ENCODE data around the gene ZFHX2. TPM values are rescaled to one million over a fixed set of nuclear protein-coding genes. Genes with fewer than 3 reads are reported as not detected.

Gene ZFHX2
- total RNA-seq, 1 donor, result under 0.01 TPM

DNA sequence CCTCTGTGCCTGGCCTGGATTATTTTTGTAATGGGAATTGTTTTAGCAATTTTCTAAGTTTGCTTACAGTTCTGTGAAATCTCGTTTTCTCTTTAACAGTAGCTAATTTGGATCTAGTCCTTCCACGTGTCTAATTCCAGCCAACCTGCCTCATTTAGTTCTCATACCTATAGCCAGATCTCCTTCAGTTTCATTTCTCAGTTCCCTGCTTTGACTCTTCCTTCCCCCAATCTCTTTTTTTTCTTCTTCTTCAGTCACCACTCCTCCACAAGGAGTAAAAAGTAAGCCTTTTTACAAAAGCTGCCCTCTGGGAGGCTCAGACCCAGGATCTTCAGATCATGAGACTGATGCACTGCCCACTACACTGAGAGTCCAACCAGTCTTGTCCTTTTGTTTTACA lies 6.0 kb upstream of the ZFHX2 start:
- DNase-seq (ENCODE audit: low read depth), result no peak
- H3K4me3 ChIP-seq (ENCODE audit: low read depth, low read length), result no peak overlapping the region
- TF ChIP-seq, protein P1, sequence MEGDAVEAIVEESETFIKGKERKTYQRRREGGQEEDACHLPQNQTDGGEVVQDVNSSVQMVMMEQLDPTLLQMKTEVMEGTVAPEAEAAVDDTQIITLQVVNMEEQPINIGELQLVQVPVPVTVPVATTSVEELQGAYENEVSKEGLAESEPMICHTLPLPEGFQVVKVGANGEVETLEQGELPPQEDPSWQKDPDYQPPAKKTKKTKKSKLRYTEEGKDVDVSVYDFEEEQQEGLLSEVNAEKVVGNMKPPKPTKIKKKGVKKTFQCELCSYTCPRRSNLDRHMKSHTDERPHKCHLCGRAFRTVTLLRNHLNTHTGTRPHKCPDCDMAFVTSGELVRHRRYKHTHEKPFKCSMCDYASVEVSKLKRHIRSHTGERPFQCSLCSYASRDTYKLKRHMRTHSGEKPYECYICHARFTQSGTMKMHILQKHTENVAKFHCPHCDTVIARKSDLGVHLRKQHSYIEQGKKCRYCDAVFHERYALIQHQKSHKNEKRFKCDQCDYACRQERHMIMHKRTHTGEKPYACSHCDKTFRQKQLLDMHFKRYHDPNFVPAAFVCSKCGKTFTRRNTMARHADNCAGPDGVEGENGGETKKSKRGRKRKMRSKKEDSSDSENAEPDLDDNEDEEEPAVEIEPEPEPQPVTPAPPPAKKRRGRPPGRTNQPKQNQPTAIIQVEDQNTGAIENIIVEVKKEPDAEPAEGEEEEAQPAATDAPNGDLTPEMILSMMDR (IDR thresholded peaks at IDR 0.05; ENCODE audit: insufficient read depth, low read depth, low read length), result no peak

DNA sequence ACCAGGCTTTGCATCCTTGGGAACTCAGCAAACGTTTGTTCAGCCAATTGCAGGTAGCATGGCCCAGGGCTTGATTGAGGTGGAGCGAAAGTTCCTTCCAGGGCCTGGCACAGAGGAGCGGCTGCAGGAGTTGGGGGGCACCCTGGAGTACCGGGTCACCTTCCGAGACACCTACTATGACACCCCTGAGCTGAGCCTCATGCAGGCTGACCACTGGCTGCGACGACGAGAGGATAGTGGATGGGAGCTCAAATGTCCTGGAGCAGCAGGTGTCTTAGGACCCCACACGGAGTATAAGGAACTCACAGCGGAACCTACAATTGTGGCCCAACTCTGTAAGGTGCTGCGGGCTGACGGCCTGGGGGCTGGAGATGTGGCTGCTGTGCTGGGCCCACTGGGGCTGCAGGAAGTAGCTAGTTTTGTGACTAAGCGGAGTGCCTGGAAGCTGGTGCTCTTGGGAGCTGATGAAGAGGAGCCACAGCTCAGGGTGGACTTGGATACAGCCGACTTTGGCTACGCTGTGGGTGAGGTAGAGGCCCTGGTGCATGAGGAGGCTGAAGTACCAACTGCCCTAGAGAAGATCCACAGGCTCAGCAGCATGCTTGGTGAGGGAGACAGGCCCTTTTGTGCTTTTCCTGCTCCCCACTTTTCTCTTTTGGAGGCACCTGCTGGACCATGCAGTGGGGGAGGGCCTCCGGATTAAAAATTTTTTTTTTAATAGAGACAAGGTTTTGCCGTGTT lies 5.3 kb upstream of the ZFHX2 start:
- TF ChIP-seq, protein P1 (IDR thresholded peaks at IDR 0.05; ENCODE audit: insufficient read depth, low read depth, low read length), result no peak
- DNase-seq (ENCODE audit: low read depth), result no peak
- peak overlapping the region; percentile 91 for H3K4me3 ChIP-seq (ENCODE audit: low read depth, low read length)

DNA sequence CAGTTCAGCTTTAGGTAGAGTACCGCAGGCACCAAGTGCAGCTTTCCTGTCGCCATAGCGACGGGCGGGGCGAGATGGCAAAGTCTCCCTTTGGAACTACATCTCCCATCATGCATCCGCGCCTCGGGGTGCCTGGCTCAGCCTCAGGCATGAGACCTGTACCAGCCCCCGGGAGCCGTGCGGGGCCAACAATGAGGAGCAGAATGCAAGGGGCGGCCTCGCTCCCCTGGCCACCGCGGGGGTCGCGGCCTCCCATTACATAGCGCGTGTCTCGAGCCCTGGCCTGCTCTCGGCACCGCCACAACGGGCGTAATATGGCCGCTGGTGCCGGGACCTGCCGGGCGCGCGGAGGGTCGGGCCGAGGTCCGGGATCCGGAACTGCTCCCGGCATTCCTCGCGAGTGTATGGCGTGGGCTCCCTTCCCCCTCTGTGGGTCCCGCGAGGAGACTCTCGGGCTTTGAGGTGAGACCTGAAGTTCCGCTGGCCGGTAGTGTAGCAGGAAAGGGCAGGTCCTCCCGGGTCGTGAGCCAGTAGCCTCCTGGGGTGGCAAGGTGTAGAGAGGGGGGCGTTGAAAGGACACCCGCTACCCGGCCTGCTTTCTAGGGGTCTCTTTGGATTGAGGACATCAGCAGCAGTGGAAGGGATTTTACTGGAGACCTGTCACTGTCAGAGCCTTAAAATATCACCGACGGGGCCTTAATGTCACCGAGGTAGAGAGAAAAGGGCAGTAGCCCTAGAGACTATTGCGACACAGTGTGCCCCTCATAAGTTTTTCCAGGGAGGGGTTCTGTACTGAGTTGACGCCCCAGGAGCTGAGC lies 4.5 kb upstream of the ZFHX2 start, which contains the start of gene THTPA:
THTPA (plus strand) TSS at position 390 of the 818 bp plus-strand sequence. CDS start 487 bp downstream, outside the sequence.
- H3K4me3 ChIP-seq (ENCODE audit: low read depth, low read length), result peak within 1 kb of the TSS; percentile 91
- TF ChIP-seq, protein P1 (IDR thresholded peaks at IDR 0.05; ENCODE audit: insufficient read depth, low read depth, low read length), result no peak
- DNase-seq (ENCODE audit: low read depth), result peak; percentile 88

DNA sequence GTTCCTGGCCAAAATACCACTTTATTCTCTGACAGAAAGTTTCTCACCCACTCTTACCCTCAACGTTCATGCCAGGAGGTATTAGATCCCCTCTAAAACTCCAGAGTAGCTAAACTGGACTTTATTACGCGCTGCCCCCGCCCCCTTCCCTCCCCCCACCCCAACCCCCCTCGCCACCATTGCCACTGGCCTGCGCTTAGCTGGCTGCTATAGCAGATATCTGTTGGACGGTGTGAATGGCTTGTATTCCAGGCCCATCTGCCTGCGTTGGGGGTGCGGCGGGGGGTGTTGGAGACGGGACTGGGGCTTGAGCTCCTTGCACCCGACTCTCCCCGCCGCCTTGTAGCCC lies 3.9 kb upstream of the ZFHX2 start:
- DNase-seq (ENCODE audit: low read depth), result no peak
- TF ChIP-seq, protein P1 (IDR thresholded peaks at IDR 0.05; ENCODE audit: insufficient read depth, low read depth, low read length), result no peak
- H3K4me3 ChIP-seq (ENCODE audit: low read depth, low read length), result peak overlapping the region; percentile 91

DNA sequence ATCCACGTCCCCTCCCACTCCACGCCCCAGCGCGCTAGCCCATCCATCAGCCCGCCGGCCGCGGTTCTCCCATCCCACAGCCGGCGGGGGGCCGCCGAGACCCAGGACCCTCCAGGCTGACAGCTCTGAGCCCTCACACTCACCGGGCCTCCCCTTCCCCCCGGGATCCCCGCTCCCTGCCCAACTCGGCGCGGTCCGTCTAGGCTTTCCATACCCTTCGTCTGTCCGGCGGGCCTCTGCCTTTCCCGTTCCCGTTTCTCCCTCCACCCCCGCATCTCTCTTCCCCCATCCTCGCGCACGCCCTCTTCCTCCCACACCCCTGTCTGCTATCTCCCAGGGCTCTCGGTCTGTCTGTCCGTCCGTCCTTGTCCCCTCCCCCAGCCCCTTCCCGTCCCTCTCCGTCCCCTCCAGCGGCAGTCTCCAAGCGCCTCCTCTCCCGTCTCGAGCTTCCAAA lies 726 bp downstream of the ZFHX2 start:
- DNase-seq (ENCODE audit: low read depth), result no peak
- TF ChIP-seq, protein P1 (IDR thresholded peaks at IDR 0.05; ENCODE audit: insufficient read depth, low read depth, low read length), result no peak
- H3K4me3 ChIP-seq (ENCODE audit: low read depth, low read length), result peak overlapping the region; percentile 62

DNA sequence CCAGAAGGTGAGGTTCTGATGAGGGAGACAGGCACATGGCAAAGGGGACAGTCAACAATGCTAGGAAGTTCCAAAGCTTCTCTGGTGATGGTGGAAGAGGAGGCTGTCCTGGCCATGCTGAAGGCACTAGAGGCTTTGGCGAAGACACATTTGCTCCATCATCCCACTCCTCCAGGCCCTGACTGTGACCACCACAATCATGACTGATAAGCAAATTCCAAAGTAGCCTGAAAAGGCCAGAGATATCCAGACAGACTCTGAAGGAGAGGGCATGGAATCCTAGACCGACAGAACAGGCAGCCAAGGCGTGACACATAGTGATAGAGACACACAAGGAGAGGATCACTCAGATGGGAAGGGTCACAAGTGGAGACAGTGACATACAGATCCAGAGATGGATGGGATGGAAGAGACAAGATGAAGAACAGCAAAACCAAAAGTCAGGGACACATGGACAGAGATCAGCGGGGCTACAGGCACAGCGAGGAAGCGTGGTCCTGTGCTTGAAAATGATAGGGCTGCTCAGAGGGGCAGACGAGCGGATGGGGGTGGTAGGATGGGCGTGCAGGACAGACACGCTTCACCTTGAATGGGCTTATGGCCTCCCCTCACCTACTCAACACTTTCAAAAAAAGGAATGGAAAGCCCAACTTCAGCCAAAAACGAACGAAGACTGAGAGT lies 1.3 kb downstream of the ZFHX2 start:
- H3K4me3 ChIP-seq (ENCODE audit: low read depth, low read length), result peak overlapping the region; percentile 62
- DNase-seq (ENCODE audit: low read depth), result no peak
- TF ChIP-seq, protein P1 (IDR thresholded peaks at IDR 0.05; ENCODE audit: insufficient read depth, low read depth, low read length), result no peak

Measured in fibroblast of villous mesenchyme (primary cell).